Liver (tissue), 3 donors: ENCODE data around the gene ANKRD10.
"Not testable (repeated sequence)": the region's sequence is repeated elsewhere in the genome, so short reads cannot be mapped to it uniquely, and the experiment has no call there.

Experiments
- EGR1 ChIP-seq, 2 donors: IDR thresholded peaks; 2 replicates each; pipeline ENCODE4 v1.6.1; 2016 to 2018; ENCODE audit warnings: antibody characterized with exemption in 2 of 2, low read depth in 2 of 2
- GABPA ChIP-seq, 2 donors: IDR thresholded peaks in 1 of 2; conservative IDR thresholded peaks in 1 of 2; 2 replicates each; pipeline ENCODE4 v1.6.1; 2016; ENCODE audit warnings: antibody characterized with exemption in 2 of 2, mild to moderate bottlenecking in 1 of 2, moderate library complexity in 1 of 2
- JUND ChIP-seq, 2 donors: IDR thresholded peaks; 2 replicates each; pipeline ENCODE4 v1.6.1; 2016; ENCODE audit warnings: antibody characterized with exemption in 2 of 2
- NR2F2 ChIP-seq: IDR thresholded peaks from 2 replicates; pipeline ENCODE4 v1.6.1; 2016; ENCODE audit warnings: antibody characterized with exemption
- RAD21 ChIP-seq, 2 donors: IDR thresholded peaks; 2 replicates each; pipeline ENCODE4 v1.6.1; 2016; ENCODE audit warnings: antibody characterized with exemption in 2 of 2, mild to moderate bottlenecking in 2 of 2
- RXRA ChIP-seq, 2 donors: IDR thresholded peaks; 2 replicates each; pipeline ENCODE4 v1.6.1; 2017 to 2018; ENCODE audit warnings: antibody characterized with exemption in 2 of 2, mild to moderate bottlenecking in 1 of 2
- SP1 ChIP-seq: IDR thresholded peaks from 2 replicates; pipeline ENCODE4 v1.6.1; 2018; ENCODE audit warnings: antibody characterized with exemption, mild to moderate bottlenecking
- TAF1 ChIP-seq: conservative IDR thresholded peaks from 2 replicates; pipeline ENCODE4 v1.6.1; 2016; ENCODE audit warnings: antibody characterized with exemption, mild to moderate bottlenecking
- YY1 ChIP-seq: IDR thresholded peaks from 2 replicates; pipeline ENCODE4 v1.6.1; 2016; ENCODE audit warnings: antibody characterized with exemption, mild to moderate bottlenecking
- TF ChIP-seq, protein P1 (sequence below): fragments of 150-350 bp; IDR thresholded peaks from 2 replicates; pipeline ENCODE4 v1.5.1; 2017; ENCODE audit warnings: improper control_type of control experiment, low read depth, low read length; ENCODE audit not compliant: missing input control
- TF ChIP-seq, protein P2 (sequence below): IDR thresholded peaks from 2 replicates; pipeline ENCODE4 v1.6.1; 2016; ENCODE audit warnings: antibody characterized with exemption, mild to moderate bottlenecking
- TF ChIP-seq, protein P3 (sequence below): IDR thresholded peaks from 2 replicates; pipeline ENCODE4 v1.6.1; 2016; ENCODE audit warnings: antibody characterized with exemption
- TF ChIP-seq, protein P4 (sequence below): IDR thresholded peaks from 2 replicates; pipeline ENCODE4 v1.6.1; 2016; ENCODE audit warnings: antibody characterized with exemption
- TF ChIP-seq, protein P5 (sequence below): IDR thresholded peaks from 2 replicates; pipeline ENCODE4 v1.6.1; 2016; ENCODE audit warnings: antibody characterized with exemption
- donor health status: healthy.
- donor health status: healthy.

DNA sequence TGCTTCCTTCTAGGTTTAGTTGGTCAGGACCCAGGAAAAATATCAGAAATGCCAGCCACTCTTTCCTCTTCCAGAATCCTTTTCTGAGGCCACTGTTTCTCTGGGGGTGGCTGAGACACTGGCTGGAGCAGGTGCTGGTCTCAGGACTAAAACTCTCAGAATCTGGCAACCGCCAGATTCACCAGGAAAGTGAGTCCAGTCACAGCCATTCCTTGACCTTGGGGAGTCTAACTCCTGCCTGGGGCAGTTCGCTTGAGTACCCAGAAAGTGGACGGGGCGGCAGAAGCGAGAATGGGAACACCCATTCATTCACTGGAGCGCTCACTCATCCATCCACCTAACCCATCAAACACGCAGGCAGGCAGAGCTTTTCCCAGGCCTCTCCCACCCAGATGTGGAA is 40.7 kb upstream of the ANKRD10 start:
- TF ChIP-seq, protein P1, sequence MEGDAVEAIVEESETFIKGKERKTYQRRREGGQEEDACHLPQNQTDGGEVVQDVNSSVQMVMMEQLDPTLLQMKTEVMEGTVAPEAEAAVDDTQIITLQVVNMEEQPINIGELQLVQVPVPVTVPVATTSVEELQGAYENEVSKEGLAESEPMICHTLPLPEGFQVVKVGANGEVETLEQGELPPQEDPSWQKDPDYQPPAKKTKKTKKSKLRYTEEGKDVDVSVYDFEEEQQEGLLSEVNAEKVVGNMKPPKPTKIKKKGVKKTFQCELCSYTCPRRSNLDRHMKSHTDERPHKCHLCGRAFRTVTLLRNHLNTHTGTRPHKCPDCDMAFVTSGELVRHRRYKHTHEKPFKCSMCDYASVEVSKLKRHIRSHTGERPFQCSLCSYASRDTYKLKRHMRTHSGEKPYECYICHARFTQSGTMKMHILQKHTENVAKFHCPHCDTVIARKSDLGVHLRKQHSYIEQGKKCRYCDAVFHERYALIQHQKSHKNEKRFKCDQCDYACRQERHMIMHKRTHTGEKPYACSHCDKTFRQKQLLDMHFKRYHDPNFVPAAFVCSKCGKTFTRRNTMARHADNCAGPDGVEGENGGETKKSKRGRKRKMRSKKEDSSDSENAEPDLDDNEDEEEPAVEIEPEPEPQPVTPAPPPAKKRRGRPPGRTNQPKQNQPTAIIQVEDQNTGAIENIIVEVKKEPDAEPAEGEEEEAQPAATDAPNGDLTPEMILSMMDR = not testable (repeated sequence)
- not testable (repeated sequence) for TF ChIP-seq SP1; RXRA (IDR thresholded peaks at IDR 0.05); TAF1; GABPA (IDR thresholded peaks at IDR 0.05 in 1 of 2, conservative IDR thresholded peaks at IDR 0.05 in 1 of 2); JUND (IDR thresholded peaks at IDR 0.05); RAD21 (IDR thresholded peaks at IDR 0.05); NR2F2; EGR1 (IDR thresholded peaks at IDR 0.05; ENCODE audit: low read depth in 2 of 2); YY1
- TF ChIP-seq, protein P2, sequence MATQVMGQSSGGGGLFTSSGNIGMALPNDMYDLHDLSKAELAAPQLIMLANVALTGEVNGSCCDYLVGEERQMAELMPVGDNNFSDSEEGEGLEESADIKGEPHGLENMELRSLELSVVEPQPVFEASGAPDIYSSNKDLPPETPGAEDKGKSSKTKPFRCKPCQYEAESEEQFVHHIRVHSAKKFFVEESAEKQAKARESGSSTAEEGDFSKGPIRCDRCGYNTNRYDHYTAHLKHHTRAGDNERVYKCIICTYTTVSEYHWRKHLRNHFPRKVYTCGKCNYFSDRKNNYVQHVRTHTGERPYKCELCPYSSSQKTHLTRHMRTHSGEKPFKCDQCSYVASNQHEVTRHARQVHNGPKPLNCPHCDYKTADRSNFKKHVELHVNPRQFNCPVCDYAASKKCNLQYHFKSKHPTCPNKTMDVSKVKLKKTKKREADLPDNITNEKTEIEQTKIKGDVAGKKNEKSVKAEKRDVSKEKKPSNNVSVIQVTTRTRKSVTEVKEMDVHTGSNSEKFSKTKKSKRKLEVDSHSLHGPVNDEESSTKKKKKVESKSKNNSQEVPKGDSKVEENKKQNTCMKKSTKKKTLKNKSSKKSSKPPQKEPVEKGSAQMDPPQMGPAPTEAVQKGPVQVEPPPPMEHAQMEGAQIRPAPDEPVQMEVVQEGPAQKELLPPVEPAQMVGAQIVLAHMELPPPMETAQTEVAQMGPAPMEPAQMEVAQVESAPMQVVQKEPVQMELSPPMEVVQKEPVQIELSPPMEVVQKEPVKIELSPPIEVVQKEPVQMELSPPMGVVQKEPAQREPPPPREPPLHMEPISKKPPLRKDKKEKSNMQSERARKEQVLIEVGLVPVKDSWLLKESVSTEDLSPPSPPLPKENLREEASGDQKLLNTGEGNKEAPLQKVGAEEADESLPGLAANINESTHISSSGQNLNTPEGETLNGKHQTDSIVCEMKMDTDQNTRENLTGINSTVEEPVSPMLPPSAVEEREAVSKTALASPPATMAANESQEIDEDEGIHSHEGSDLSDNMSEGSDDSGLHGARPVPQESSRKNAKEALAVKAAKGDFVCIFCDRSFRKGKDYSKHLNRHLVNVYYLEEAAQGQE = not testable (repeated sequence)
- TF ChIP-seq, protein P3, sequence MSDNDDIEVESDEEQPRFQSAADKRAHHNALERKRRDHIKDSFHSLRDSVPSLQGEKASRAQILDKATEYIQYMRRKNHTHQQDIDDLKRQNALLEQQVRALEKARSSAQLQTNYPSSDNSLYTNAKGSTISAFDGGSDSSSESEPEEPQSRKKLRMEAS = not testable (repeated sequence)
- TF ChIP-seq, protein P4, sequence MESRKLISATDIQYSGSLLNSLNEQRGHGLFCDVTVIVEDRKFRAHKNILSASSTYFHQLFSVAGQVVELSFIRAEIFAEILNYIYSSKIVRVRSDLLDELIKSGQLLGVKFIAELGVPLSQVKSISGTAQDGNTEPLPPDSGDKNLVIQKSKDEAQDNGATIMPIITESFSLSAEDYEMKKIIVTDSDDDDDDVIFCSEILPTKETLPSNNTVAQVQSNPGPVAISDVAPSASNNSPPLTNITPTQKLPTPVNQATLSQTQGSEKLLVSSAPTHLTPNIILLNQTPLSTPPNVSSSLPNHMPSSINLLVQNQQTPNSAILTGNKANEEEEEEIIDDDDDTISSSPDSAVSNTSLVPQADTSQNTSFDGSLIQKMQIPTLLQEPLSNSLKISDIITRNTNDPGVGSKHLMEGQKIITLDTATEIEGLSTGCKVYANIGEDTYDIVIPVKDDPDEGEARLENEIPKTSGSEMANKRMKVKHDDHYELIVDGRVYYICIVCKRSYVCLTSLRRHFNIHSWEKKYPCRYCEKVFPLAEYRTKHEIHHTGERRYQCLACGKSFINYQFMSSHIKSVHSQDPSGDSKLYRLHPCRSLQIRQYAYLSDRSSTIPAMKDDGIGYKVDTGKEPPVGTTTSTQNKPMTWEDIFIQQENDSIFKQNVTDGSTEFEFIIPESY = not testable (repeated sequence)
- TF ChIP-seq, protein P5, sequence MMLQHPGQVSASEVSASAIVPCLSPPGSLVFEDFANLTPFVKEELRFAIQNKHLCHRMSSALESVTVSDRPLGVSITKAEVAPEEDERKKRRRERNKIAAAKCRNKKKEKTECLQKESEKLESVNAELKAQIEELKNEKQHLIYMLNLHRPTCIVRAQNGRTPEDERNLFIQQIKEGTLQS = not testable (repeated sequence)
